ENCODE measurements around the gene TRAPPC6A. TPM values are rescaled to one million over a fixed set of nuclear protein-coding genes. Genes with fewer than 3 reads are reported as not detected.
A peak's percentile ranks its signal among the peaks of the same experiment; 100 is the strongest.

TRAPPC6A gene
- total RNA-seq, 1 donor from 2014 or later: 43.8 TPM

DNA sequence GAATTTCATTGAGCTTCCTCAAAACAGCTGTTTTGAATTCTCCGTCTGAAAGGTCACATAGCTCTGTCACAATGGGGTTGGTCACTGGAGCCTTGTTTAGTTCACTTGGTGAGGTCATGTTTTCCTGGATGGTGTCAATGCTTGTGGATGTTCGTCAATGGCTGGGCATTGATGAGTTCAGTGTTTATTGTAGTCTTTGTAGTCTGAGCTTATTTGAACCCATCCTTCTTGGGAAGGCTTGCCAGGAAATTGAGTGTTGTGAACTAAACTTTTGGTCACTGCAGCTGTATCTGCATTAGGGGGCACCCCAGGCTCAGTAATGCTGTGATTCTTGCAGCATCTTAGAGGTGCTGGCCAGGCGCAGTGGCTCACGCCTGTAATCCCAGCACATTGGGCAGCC, 22.5 kb upstream of the TRAPPC6A start:
- TF ChIP-seq CTCF (IDR thresholded peaks at IDR 0.05; ENCODE audit: unreplicated experiment): peak; percentile 41
- DNase-seq (ENCODE audit: low spot score, unreplicated experiment): no peak

DNA sequence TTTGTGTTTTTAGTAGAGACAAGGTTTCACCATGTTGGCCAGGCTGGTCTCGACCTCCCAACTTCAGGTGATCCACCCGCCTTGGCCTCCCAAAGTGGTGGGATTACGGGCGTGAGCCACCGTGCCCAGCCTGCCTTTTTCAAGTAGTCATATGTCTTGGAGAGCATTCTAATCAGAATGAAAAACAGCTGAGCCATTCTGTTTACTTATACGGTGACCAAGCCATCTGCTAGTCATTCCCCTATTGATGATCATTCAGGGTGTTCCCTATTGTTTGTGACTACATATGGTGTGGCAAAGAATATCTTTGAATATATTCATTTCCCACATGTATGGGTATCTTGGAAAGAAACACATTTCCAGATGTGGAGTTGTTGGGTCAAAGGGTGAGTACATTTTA, 17.7 kb upstream of the TRAPPC6A start:
- no peak for TF ChIP-seq CTCF (IDR thresholded peaks at IDR 0.05; ENCODE audit: unreplicated experiment)
- no peaks in the 10 kb centered on the region for H3K36me3 Mint-ChIP-seq (ENCODE audit: insufficient read depth)
- no peak for DNase-seq (ENCODE audit: low spot score, unreplicated experiment)
- H3K4me3 Mint-ChIP-seq (ENCODE audit: low read depth): no peak overlapping the region
- no peaks in the 10 kb centered on the region for H3K9me3 Mint-ChIP-seq (ENCODE audit: low read depth)
- H3K27ac Mint-ChIP-seq: no peak overlapping the region
- peaks cover 10% of the 10 kb centered on the region for H3K27me3 Mint-ChIP-seq
- H3K4me1 Mint-ChIP-seq (ENCODE audit: low read depth): no peaks in the 10 kb centered on the region

More for the DNA sequence above, 22.5 kb upstream of the TRAPPC6A start:
- no peak overlapping the region for H3K27ac Mint-ChIP-seq
- no peaks in the 10 kb centered on the region for H3K9me3 Mint-ChIP-seq (ENCODE audit: low read depth)
- no peak overlapping the region for H3K4me3 Mint-ChIP-seq (ENCODE audit: low read depth)
- peaks cover 15% of the 10 kb centered on the region for H3K27me3 Mint-ChIP-seq
- H3K36me3 Mint-ChIP-seq (ENCODE audit: insufficient read depth): no peaks in the 10 kb centered on the region
- no peaks in the 10 kb centered on the region for H3K4me1 Mint-ChIP-seq (ENCODE audit: low read depth)

DNA sequence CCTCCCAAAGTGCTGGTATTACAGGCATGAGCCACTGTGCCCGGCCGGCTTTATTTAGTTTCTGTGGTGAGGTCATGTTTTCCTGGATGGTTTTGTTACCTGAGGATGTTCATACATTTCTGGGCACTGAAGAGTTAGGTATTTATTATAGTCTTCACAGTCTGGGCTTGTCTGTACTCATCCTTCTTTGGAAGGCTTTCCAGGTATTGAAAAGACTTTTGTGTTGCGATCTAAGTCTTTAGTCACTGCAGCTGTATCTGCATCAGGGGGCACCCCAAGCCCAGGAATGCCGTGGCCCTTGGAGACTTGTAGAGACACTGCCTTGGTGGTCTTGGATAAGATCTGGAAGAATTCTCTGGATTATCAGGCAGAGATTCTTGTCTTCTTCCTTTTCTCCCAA, 13.3 kb upstream of the TRAPPC6A start:
- no peak for TF ChIP-seq CTCF (IDR thresholded peaks at IDR 0.05; ENCODE audit: unreplicated experiment)
- H3K36me3 Mint-ChIP-seq (ENCODE audit: insufficient read depth): no peaks in the 10 kb centered on the region
- H3K27me3 Mint-ChIP-seq: peaks cover 3% of the 10 kb centered on the region
- no peak overlapping the region for H3K27ac Mint-ChIP-seq
- no peak overlapping the region for H3K4me3 Mint-ChIP-seq (ENCODE audit: low read depth)
- DNase-seq (ENCODE audit: low spot score, unreplicated experiment): no peak
- H3K4me1 Mint-ChIP-seq (ENCODE audit: low read depth): no peaks in the 10 kb centered on the region
- H3K9me3 Mint-ChIP-seq (ENCODE audit: low read depth): no peaks in the 10 kb centered on the region

GRCh38 chr19:45189971-45190370, 11.9 kb upstream of the TRAPPC6A start:
- no peaks in the 10 kb centered on the region for H3K27me3 Mint-ChIP-seq
- H3K4me1 Mint-ChIP-seq (ENCODE audit: low read depth): no peaks in the 10 kb centered on the region
- no peaks in the 10 kb centered on the region for H3K9me3 Mint-ChIP-seq (ENCODE audit: low read depth)
- no peak for DNase-seq (ENCODE audit: low spot score, unreplicated experiment)
- H3K27ac Mint-ChIP-seq: no peak overlapping the region
- TF ChIP-seq CTCF (IDR thresholded peaks at IDR 0.05; ENCODE audit: unreplicated experiment): no peak
- H3K36me3 Mint-ChIP-seq (ENCODE audit: insufficient read depth): no peaks in the 10 kb centered on the region
- H3K4me3 Mint-ChIP-seq (ENCODE audit: low read depth): no peak overlapping the region

GRCh38 chr19:45187421-45188100, 9.5 kb upstream of the TRAPPC6A start:
- no peak for DNase-seq (ENCODE audit: low spot score, unreplicated experiment)

More at GRCh38 chr19:45187421-45188100, 9.5 kb upstream of the TRAPPC6A start:
- Mint-ChIP-seq H3K9me3 (ENCODE audit: low read depth) (no peaks in the 10 kb centered on the region), H3K4me1 (ENCODE audit: low read depth) (no peaks in the 10 kb centered on the region), H3K4me3 (ENCODE audit: low read depth) (no peak overlapping the region), H3K36me3 (ENCODE audit: insufficient read depth) (no peaks in the 10 kb centered on the region), H3K27me3 (no peaks in the 10 kb centered on the region), H3K27ac (no peak overlapping the region)
- peak; percentile 70 for TF ChIP-seq CTCF (IDR thresholded peaks at IDR 0.05; ENCODE audit: unreplicated experiment)
